LNCaP clone FGC (cell line): ENCODE data around the gene RNASE2.

Experiments
- DNase-seq: peaks from one replicate; pipeline ENCODE4 v3.0.0-alpha.2; 2011; ENCODE audit warnings: low read depth
- H3K4me3 ChIP-seq: 2 replicates; pipeline ENCODE4 v1.5.1; 2011; ENCODE audit warnings: mild to moderate bottlenecking, low read depth, low read length, control low read depth
- TF ChIP-seq, protein P1 (sequence below): IDR thresholded peaks from 2 replicates; pipeline ENCODE4 v1.5.1; 2012; ENCODE audit warnings: mild to moderate bottlenecking; ENCODE audit not compliant: control insufficient read depth, insufficient read depth; ENCODE audit errors: extremely low read depth

The RNASE2 gene

DNA sequence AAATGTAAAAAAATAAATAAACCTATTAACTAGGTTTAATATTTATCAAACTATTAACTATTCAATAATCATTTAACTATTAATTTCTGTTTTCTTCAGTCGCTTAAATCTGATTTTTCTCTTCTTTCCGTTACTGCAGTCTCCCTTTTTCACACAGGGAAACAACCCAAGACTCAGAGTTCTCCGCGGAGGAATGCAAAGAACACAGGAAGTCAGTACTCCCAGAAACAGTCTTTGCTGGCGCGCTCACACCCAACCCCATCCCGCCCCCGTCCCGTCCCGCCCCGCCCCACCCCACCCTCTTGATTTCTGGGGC lies 34.1 kb downstream of the RNASE2 start:
- DNase-seq = no peak
- TF ChIP-seq, protein P1, sequence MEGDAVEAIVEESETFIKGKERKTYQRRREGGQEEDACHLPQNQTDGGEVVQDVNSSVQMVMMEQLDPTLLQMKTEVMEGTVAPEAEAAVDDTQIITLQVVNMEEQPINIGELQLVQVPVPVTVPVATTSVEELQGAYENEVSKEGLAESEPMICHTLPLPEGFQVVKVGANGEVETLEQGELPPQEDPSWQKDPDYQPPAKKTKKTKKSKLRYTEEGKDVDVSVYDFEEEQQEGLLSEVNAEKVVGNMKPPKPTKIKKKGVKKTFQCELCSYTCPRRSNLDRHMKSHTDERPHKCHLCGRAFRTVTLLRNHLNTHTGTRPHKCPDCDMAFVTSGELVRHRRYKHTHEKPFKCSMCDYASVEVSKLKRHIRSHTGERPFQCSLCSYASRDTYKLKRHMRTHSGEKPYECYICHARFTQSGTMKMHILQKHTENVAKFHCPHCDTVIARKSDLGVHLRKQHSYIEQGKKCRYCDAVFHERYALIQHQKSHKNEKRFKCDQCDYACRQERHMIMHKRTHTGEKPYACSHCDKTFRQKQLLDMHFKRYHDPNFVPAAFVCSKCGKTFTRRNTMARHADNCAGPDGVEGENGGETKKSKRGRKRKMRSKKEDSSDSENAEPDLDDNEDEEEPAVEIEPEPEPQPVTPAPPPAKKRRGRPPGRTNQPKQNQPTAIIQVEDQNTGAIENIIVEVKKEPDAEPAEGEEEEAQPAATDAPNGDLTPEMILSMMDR = no peak
- H3K4me3 ChIP-seq = peak overlapping the region; percentile 98

DNA sequence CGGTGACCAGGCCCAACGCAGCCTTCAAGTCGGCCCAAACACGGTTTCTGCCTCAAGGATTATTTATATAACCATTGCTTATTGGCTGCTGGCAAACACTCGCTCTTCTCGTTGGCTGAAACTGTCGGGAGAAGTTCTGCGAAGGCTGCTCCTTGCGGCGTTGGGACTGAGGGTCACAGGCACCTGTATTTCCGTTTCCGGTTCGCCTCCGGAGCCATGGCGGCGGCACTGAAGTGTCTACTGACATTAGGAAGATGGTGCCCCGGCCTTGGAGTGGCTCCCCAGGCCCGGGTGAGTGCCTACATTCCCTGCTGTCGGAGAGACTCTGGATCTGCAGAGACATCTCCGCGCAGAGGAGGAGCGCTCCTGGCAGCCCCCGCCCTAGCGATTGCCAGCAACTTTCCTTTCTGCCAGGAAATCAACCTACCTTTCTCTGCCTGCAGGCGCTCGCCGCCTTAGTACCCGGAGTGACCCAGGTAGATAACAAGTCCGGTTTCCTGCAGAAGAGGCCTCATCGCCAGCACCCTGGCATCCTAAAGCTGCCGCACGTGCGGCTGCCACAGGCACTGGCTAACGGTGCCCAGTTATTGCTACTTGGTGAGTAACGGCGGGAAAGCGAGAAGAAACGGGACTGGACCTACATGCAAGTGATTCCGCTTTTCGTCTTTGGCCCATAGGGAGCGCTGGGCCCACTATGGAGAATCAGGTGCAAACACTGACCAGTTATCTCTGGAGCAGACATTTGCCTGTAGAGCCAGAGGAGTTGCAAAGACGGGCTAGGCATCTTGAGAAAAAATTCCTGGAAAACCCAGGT lies 34.7 kb downstream of the RNASE2 start, which contains the start of gene METTL17:
METTL17 (plus strand) TSS at position 194 of the 814 bp plus-strand sequence; CDS start at position 217, 23 bp downstream.
- TF ChIP-seq, protein P1 = peak; percentile 63
- peak within 1 kb of the TSS; percentile 98 for H3K4me3 ChIP-seq
- peak; percentile 98 for DNase-seq

DNA sequence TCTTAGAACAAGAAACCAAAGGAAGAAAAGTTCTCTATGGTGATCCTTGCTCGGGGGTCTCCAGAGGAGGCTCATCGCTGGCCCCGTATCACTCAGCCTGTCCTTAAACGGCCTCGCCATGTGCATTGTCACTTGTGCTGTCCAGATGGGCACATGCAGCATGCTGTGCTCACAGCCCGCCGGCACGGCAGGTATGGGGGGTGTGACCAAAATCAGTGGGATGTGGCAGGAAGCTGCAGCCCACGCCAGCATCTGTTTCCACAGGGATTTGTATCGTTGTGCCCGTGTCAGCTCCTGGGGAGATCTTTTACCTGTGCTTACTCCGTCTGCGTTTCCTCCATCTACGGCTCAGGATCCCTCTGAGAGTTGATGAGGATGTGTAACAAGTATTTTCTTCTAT lies 41.2 kb downstream of the RNASE2 start:
- H3K4me3 ChIP-seq = no peak overlapping the region
- no peak for DNase-seq
- TF ChIP-seq, protein P1 = no peak

DNA sequence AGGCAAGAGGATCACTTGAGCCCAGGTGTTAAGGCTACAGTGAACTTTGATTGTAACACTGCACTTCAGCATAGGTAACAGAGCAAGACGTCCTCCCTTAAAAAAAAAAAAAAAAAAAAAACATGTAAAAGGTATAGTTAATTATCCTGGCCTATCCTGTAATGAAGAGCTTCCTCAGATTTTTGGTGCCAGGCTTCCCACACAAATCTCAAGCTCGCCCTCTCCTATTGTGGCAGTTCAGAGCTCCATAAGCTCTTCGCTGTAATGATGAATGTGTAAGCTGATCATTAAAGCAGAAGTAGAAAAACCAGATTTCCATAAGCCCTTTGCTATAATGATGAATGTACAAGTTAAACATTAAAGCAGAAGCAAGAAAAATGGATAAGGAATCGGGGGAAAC lies 41.8 kb downstream of the RNASE2 start:
- no peak for DNase-seq
- TF ChIP-seq, protein P1 = no peak
- H3K4me3 ChIP-seq = no peak overlapping the region

DNA sequence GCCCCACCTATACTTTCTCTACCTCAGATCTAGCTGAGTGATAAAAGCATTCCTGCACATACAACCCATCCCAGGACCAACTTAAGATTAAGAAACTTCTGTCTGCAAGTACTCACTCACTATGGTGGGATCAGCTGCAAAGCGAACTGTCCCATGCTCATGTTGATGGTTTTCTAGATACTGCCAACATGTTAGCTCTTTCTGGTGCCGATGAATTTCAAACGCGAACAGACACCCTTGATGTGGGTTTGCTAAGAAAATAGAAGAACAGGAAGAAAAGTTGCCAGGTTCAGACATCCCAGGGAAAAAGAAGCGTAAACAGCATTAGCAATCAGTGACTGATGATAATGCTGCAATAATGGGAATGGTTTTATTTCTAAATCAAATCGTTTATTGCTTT lies 42.3 kb downstream of the RNASE2 start:
- no peak overlapping the region for H3K4me3 ChIP-seq
- TF ChIP-seq, protein P1 = no peak
- DNase-seq = no peak

DNA sequence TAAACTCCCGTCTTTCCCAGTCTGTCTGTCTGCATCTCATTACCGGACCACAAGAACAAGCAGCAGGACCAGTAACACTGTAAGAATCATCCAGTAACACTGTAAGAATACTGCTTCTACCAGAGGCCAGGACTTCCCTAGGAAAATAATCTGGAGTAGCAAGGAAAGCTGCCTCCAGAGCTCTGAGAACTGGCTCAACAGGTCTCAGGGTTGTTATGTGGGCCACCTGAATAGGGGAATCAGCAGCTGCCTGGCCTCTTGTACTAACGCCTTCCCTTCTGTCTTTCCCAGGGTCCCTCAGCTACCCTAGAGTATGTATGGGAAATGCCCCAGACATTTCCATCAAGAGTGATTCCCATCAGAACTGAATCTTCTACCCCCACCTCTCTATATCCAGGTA lies 42.9 kb downstream of the RNASE2 start:
- DNase-seq = no peak
- TF ChIP-seq, protein P1 = no peak
- no peak overlapping the region for H3K4me3 ChIP-seq

DNA sequence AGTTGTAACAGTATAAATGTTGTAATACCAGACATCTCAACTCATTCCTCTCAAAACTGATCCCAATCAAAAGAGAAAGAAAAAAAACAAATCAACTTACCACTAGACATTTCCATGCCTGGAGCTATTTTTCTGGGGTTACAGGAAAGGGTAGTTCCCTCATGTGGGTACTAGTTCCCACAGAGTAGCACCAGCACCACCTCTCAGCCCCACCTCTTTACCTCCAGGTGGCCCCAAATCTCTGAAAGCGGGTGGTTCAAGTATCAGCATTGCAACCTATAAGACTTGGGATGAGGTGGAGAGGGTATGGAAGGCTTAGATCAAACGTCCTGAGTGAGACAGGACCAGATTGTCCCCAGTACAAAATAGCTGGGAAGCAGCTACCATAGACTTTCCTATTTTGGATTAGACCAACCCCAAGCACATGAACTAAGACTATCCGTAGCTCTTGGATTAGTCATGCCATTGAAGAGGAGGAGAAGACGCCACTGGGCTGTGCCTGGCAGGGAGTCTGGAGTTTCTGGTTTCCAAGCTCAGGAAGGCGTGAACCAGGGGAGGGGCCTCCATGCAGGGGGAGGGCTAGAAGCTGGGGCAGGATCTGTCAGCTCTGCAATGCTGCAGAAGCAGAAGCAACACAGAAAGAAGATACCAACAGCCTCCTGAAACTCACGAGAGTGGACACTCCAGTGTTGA lies 43.5 kb downstream of the RNASE2 start, which contains the start of gene SLC39A2:
SLC39A2 (plus strand) TSS at position 620 of the 693 bp plus-strand sequence. CDS start 154 bp downstream, outside the sequence.
- TF ChIP-seq, protein P1 = no peak
- H3K4me3 ChIP-seq = no peak within 1 kb of the TSS
- peak; percentile 55 for DNase-seq
